GM21423 (cell line): Measurements from ENCODE around the gene ID3.

ENCODE experiments used
- ATAC-seq: cut with Tn5 transposase; IDR thresholded peaks from one replicate; pipeline ENCODE4 v1.9.1; 2021; ENCODE audit warnings: mild to moderate bottlenecking, moderate library complexity; ENCODE audit not compliant: unreplicated experiment

ID3 gene, protein sequence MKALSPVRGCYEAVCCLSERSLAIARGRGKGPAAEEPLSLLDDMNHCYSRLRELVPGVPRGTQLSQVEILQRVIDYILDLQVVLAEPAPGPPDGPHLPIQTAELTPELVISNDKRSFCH

DNA sequence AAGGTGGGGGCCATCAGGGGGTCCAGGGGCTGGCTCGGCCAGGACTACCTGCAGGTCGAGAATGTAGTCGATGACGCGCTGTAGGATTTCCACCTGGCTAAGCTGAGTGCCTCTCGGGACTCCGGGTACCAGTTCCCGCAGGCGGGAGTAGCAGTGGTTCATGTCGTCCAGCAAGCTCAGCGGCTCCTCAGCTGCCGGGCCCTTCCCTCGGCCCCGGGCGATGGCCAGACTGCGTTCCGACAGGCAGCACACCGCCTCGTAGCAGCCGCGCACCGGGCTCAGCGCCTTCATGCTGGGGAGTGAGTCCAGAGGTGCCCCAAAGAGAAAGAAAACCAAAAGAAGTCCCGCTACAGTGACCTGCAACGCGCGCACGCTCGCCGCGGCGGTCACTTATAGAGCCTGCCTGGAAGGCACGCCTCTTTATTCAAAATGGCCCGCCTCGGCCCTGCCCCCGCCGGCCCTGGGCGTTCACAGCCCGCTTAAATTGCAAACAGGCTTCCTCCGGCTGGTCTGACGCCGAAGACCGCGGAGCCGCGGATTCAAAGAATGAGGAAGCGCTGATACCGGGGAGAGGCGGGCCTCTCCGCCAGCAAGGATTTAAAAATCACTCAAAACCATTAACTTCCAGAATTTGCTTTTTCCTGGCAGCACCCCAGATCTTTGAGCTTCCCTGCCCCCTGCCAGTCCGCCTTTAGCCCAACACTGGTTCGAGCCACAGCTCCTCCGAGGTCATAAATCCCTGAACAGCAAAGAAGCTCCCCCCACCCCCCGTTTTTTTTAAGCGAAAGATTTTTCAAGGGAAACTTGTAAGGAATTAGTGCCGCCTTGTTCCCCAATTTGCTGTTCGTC is at the start of gene ID3:
ID3 (minus strand) TSS at position 366 of the 849 bp plus-strand sequence; CDS start at position 291, 75 bp downstream.
- ATAC-seq: peak; percentile 78

DNA sequence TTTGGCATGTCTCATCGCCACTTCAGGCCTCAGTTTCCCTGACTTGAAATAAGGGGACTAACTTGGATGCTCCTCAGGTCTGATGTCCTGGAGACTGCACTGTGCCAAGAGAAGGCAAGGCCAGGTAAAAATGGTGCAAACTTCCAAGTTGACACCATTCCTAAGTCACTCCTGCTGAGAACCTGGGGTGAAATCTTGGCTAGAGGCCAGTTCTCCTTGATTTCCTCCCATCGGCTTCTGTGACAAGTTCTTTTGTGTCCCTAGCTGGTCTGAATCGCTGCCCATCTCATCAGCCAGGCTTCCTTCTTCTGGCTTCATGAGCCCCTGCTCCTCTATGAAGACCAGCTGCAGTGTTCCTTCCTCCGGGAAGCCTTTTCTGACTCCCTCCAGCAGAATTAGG is 48.6 kb upstream of the ID3 start:
- no peak for ATAC-seq

DNA sequence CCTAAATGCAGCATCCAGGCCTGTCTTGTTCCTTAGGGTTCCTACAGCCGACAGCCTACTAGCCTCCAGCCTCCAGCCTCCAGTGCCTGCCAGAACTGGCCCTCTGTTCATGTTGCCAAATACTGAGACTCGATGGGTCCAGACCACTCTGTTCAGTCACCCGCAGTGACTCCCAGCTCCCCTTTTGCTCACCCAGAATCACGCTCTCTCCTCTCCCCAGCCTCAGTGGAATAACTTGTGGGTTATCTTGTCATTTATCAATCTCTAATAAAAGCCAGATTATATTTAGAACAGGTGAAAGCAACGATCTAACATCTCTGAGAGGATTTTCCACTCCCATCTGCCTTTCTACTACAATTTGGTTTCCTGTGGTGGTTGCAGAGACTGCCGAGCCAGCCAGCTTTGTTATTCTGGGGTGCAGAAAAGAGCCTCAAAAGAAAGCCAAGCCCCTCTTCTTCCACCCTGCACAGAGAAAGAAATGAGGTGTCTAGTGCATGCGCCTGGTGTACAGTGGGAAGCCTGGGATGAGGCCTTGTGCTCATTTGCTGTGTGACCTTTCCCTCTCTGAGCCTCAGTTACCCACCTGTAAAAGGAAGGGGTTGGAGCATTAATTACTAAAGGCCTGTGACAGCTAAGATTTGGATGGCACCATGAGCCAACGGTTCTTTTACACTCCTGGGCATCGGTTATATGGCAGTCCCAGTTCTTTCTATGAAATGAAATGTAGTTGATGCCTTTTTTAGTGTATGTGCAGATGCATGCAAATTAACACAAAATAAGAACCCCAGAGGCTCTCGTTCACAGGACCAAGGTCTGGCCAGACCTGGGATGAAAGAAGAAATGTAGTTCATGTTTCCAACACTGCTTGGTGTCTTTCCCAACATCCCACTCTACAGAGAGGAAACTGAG is 42.9 kb upstream of the ID3 start:
- no peak for ATAC-seq

DNA sequence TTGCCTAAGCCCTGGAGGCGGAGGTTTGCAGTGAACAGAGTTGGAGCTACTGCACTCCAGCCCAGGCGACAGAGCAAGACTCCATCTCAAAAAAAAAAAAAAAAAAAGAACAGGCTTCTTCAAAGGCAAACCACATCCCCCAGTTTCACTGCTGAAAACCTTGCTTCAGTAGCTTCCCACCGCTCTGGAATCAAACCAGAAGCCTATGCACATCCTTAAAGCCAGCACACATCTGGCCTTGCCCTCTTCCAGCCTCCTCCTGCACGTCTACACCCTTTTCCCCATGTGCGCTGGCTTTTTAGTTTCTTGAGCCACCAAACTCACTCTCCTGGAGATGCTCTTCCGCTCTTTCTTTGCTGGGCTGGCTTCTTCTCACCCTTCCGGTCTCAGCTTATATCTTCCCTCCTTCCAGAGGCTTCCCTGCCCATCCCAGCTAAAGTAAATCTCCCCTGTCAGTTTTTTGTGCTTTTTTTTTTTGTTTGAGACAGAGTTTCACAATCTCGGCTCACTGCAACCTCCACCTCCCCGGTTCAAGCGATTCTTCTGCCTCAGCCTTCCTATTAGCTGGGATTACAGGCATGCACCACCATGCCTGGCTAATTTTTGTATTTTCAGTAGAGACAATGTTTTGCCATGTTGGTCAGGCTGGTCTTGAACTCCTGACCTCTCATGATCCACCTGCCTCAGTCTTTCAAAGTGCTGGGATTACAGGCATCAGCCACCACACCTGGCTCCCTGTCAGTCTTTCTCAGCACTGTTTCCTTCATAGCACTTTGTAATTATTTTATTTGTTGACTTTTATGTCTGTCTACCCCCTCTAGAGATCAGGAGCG is 42.0 kb upstream of the ID3 start:
- no peak for ATAC-seq

DNA sequence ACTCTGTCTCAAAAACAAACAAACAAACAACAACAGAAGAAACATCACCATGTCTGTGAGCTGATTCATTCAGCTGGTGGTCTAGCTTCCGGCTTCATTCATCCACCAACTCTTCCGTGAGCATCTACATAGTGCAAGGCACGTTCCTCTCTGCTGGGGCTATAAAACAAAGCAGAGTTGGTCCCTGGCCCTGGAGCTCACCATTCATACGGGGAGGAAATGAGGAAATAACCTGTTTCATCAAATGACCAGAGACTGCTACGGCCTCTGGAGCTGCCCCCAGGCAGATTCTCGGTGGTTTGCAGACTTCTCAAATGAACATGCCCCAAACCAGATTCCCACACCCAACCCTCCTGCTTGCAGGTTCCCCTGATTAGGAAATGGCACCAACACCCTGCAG is 41.0 kb upstream of the ID3 start:
- ATAC-seq: no peak

DNA sequence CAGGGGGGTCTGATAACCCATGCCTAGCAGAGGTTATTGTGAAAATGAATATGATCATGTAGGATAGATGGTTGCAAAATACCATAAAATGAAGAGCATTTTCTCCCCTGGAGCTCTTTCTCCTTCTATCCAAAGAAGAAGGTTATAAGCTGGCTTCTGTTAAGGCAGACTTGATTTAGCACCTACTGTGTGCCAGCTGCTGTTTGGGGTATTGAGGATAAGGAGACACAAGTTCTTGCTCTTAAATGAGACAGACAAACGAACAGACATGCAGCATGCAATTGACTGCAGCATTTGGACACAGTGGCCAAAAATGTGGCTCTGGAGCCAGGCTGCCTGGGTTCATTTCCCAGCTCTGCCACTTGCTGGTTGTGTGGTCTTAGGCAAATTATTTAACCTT is 39.8 kb upstream of the ID3 start:
- ATAC-seq: no peak

DNA sequence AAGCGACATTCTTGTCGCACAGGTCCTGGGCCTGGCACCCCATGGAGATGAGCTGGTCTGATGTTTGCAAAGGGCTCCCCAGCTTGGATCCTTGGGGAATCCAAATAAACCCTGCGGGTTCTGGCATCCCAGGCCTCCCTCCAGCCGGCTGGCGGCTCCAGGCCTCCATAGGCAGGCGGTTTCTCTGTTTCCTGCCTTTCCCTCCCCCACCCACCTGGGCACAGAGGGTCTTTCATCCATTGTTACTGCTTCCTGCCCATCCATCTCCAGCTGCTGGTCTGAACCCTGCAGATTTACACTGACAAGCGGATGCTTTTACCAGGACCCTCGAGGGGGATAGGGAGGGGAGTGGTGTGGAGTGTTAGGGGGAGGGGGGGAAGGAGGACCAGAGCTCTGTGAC is 39.1 kb upstream of the ID3 start:
- ATAC-seq: no peak

DNA sequence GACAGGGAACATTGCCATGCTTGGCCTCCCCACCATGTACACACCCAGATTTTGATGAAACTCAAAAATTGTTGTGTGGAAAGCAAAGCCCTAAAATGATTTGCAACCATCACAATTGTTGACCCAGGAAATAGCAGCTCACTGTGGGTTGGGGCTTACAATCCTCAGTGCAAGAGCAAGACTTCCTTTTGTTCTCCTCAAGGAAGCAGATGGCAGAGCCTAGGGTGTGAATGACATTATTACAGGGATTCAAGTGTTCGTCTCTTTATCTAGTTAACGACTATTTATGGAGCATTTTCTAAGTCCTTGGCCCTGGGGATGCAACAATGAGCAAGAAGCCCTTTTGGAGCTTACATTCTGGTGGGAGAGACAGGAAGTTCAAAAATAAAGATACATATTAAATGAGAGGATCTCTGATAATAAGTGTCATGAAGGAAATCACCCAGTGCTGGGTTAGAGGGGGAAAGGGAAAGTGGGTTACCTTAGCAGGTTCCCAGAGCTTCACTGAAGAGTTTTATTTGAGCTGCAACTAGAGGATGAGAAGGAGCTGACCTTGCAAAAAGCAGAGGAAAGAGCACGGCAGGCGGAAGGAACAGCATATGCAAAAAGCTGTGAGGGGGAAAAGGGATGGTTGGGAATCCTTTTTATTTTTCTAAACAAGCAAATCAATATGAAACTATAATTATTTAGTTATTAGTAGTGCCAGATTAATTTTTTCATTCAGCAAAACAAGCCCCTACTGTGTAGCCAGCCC is 38.5 kb upstream of the ID3 start:
- ATAC-seq: no peak

DNA sequence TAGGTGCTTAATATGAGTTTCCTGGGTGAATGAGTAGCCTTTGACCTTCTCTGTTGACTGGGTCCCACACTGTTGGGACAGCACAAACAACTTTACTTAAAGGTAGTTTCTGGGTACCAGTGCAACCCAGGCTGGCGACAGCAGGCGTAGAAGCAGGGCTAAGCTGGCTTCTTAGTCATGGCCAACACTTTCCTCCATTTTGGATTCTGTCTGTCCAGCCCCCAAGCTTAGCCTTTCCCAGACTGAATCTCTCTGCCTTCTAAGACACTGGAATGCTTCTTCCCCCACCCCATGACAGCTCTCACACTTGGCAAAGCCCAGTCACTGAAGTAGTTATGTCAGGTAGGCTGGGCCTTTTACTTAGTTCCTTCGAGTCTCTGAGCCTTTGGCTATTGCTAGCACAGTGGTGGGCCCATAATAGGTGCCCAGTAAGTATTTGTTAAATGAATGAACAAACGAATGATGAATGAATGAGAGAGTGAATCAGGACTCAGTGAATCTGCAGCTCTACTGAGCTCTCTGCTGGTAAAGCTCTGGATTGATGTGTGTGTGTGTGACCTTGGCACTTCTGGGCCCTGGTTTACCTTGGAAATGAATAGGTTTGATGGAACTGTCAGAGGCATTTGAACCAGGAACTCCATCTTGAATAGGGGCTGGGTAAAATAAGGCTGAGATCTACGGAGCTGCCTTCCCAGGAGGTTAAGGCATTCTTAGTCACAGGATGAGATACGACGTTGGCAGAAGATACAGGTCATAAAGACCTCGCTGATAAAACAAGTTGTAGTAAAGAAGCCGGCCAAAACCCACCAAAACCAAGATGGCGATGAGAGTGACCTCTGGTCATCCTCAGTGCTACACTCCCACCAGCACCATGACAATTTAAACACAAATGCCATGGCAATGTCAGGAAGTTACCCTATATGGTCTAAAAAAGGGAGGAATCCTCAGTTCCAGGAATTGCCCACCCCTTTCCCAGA is 37.4 kb upstream of the ID3 start:
- no peak for ATAC-seq

DNA sequence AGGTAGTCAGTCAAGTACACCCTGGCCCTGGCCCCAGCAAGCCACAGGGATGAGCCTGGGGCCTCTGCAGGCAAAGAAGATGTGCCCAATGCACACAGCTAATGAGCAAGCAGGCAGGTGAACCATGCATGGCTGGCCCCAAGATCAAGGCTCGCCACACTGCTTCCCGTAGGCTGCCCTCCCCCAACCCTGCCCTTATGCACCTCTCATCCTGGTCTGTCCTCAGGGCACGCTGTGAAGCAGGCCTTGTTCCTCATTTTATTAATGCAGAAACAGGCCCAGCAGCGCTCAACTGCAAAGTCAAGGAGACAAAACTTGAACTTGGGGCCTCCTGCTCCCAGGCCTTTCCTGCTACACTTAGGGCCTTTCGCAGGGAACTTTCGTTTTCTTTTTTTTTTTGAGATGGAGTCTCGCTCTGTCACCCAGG is 35.6 kb upstream of the ID3 start:
- ATAC-seq: no peak

DNA sequence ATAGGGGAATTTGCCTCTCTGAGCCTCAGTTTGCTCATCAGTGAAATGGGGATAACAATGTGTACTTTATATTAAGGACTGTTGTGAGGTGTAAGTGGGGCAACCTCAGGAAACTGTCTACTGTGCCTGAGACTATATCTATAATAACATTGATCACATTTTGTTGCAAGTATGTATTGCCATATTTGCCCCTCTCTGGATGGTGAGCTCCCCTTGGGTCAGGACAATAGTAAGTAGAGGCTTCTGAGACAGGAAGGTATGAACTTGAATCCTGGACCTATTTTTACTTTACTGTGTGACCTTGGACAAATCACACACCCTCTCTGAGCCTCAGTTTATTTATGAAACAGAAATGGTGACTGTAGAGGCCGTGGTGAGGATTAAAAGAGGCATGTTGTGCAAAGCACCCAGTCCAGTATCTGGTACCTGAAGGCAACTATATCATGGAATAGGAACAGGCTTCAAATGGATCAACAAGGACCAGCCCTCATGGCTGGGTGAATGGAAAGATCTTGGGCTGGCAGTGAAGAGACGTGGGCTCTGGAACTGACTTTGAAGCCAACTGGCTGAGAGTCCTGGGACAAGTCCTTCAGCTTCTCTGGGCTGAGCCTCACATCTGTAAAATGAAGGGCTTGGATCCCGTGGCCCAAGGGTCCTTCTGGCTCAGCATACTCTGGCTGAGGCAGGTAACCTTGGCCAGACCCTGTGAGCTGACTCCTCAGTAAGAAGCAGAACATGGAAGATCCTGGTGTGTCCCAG is 35.0 kb upstream of the ID3 start:
- ATAC-seq: no peak

DNA sequence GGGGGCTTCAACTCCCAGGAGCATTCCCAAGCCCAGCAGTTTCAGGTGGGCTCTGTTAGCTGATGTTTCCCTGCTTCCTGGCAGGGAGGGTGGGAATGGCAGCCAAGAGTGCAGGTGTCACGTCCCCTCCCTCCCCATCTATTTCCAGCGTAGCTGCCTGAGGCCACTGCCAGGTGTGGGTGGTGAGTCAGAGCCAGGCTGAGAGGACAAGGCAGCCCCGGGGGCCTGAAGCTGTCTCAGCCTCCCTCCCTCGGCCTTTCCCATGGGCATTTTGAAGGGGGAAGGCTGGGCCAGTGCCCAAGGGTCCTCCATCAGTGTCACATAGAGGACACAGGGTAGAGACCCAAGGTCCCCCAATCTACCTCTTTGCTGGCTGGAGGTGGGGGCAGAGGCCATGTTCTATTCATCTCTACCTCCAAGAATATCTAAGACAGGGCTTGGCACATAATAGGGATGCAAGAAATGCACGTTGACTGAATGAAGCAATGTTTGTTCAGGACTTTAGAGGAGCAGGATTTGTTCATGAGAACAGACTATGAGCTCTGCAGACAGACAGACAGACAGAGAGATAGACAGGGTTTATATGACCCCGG is 34.4 kb upstream of the ID3 start:
- ATAC-seq: no peak

DNA sequence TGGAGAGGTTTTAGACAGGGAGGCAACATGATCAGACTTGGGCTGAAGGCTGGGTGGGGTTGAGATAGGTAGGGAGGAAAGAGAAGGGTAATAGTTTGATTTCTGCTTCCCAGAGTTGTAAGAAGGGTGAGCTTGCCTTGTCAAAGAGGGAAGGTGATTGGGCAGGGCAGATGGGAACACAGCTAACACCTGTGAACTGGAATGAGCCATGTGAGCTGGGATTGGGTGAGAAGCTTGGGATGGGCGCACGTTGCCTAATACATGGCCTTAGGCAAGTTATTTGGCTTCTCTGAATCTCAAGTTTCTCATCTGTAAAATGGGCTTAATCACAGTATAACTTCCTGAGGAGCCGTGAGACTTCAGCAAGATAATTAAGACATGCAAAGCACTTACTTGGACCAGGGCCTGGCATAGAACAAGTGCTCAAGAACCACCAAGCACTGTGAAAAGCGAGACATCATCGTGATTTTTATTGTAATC is 33.8 kb upstream of the ID3 start:
- no peak for ATAC-seq

DNA sequence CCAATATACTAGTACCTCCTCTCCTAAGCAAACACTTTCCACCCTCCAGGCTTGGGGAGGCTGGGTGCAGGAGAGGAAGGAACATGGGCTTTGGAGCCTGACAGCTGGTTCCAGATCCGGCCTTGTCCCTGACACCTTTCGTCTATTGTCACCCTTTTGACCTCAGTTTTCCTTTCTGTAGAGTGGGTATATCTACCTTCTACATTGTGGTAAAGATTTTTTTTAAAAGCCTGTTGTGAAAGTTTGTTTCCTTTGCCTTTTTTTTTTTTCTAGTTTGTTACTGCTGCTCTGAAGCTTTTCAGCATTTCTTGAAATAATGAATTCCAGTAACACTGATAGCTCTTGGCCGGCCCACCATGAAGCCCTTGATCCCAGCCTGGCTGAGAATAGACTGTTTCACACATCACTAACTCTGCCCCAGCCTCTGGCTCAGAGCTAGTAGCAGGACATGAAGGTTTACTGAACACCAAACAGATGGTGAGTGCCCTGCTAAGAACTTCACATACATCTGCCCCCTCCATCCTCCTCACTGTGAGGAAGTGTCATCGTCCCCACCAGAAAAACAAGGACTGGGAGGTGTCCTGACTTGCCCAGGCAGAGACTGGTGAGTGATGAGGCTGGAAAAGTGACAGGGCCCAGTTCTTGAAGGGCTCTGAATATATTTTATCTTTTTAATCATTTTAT is 33.0 kb upstream of the ID3 start:
- no peak for ATAC-seq

DNA sequence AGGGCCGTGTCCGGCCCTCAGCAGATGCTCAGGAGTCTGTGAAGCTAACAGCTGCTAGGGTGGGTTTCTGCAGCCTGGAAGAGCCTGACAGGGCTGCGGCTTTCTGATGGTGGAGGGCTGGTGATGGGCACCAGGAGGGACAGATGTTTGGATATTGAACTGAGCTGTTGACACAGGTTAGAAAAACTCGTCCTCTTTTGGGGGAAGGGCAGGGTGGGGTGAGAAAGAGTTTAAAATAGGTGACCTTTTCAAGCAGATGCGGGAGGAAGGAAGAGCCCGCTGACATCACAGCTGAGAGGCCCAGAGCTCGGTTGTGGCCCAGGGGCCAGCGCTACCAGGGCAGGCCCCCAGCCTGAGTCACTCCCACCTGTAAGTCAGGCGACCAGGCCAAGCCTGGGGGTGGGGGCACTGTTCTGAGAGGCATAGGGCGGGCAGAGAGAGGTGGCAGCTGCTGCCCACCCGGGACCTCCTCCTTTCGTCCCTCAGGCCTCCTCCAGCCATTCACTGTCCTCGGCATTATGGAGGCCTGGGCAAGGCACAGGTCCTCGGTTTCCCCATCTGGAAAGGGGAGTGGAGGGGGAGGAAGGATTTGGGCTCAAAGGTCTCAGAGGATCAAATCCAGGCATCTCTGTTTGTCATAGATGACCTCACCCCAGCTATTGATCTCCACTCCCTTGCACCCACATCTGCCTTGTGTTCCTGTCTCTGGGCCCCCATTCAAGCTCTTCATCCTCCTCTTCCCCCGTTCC is 32.3 kb upstream of the ID3 start:
- ATAC-seq: no peak

DNA sequence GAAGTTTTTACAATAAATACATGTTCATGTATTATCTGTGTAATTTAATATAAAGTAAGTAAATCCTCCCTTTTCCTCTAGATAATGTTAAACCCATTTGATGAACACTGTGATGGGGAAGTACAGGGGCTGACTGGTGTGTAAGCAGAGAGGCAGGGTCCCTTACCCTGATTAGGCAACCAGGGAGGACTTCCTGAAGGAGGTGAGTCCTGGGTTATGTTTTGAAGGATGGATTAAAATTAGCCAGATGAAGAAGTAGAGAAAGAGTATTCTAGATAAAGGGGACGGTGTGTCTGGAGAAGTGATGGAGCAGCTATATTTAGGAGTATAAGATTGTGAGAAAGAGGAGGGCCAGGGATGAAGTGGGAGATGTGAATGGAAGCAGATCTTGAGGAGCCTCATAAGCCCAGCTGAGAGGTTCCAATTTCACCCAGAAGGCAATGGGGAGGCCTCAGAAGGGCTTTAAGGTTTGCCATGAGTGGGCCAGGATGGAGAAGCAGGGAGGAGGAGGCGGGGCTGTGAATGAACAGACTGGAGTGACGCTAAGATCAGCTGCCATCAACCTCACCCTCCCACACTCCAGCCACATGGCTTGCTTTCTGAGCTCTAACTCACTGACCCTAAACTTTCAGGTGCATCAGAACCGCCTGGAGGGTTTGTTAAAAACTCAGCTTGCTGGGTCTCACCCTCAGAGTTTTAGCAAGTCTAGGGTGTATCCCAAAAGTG is 30.9 kb upstream of the ID3 start:
- ATAC-seq: no peak
